ENCODE data around the gene NDUFAF5. TPM values are rescaled to one million over a fixed set of nuclear protein-coding genes. Genes with fewer than 3 reads are reported as not detected.
A peak's percentile ranks its signal among the peaks of the same experiment; 100 is the strongest.

The NDUFAF5 gene
- total and polyA plus RNA-seq, 9 donors, result 5.0 to 23.4 (median 16.8) TPM

DNA sequence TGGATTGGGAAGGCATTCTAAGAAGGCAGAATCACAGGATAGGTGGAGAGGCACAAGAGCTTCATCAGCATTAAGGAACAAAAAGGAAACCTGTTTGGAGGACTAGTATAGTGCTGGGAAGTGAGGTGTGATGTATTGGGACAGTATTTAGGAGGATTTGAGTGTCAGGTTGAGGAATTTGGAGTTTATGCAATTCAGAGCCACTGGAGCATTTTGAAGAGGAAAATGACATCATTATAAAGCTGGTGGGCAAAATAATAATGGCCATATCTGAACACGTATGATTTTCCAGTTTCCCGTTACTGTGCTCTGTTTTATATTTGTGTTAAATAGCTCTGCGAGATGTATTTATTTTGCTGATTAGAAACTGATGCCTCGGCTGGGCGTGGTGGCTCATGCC, 14.2 kb downstream of the NDUFAF5 start:
- intact Hi-C loops (cut with DNase I), result no loop called here
- Histone ChIP-seq H3K27me3 (no peaks in the 10 kb centered on the region), H3K4me1 (ENCODE audit: insufficient read depth) (peaks cover 6% of the 10 kb centered on the region), H3K27ac (no peak overlapping the region), H3K9me3 (no peaks in the 10 kb centered on the region), H3K36me3 (no peaks in the 10 kb centered on the region), H3K4me3 (no peak overlapping the region)
- 79 to 95% (median 85%) methylated on average over 5 of the region's 5 CpGs for whole genome bisulfite sequencing, 3 donors
- DNase-seq, result no peak
- TF ChIP-seq, protein P1, sequence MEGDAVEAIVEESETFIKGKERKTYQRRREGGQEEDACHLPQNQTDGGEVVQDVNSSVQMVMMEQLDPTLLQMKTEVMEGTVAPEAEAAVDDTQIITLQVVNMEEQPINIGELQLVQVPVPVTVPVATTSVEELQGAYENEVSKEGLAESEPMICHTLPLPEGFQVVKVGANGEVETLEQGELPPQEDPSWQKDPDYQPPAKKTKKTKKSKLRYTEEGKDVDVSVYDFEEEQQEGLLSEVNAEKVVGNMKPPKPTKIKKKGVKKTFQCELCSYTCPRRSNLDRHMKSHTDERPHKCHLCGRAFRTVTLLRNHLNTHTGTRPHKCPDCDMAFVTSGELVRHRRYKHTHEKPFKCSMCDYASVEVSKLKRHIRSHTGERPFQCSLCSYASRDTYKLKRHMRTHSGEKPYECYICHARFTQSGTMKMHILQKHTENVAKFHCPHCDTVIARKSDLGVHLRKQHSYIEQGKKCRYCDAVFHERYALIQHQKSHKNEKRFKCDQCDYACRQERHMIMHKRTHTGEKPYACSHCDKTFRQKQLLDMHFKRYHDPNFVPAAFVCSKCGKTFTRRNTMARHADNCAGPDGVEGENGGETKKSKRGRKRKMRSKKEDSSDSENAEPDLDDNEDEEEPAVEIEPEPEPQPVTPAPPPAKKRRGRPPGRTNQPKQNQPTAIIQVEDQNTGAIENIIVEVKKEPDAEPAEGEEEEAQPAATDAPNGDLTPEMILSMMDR (IDR thresholded peaks at IDR 0.05), result no peak
- no peak for TF ChIP-seq EP300 (IDR thresholded peaks at IDR 0.05)
- no peak for TF ChIP-seq POLR2A (IDR thresholded peaks at IDR 0.05)

DNA sequence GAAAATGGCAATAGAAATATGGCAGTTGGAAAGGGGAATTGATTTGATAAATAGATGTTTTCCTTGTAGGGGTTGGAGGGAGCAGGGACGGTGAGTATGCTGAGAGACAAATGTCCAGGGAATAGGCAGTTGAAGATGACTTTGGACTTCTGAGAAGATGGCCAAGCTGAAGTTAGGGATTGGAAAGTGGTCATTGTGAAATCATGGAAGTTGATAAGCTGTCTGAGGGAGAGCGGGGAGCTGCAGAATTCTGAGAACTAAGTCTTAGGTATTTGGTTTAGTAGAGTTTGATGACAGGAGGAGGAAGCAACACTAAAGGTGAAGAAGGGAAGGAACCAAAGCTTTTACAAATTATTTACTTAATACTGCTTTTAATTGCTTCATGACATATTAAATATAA, 15.1 kb downstream of the NDUFAF5 start:
- intact Hi-C loops (cut with DNase I), result no loop called here
- no peak for DNase-seq
- Histone ChIP-seq H3K27ac (no peak overlapping the region), H3K9me3 (no peaks in the 10 kb centered on the region), H3K36me3 (no peaks in the 10 kb centered on the region), H3K4me1 (ENCODE audit: insufficient read depth) (peaks cover 6% of the 10 kb centered on the region), H3K4me3 (no peak overlapping the region), H3K27me3 (no peaks in the 10 kb centered on the region)
- TF ChIP-seq POLR2A (IDR thresholded peaks at IDR 0.05) (no peak), EP300 (IDR thresholded peaks at IDR 0.05) (no peak)
- TF ChIP-seq, protein P1 (IDR thresholded peaks at IDR 0.05), result no peak
- WGBS, 3 donors, result 87 to 91% (median 90%) methylated on average over 2 of the region's 2 CpGs

DNA sequence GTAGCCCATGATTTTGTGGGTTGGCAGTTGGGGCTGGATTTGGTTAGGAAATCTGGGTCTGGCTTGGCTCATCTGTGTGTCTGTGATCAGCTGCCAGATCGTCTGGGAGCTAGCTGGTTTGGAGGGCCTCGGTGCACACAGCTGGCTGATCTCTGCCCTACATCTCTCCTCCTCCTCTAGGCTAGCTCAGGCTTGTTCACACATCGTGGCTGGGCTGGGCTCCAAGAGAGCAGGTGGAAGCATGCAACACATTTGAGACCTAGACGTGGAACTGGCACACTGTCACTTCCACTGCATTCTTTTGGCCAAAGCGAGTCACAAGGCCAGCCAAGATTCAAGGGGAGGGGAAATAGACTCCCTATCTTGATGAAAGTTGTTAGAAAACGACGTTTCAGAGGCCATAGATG, 15.9 kb downstream of the NDUFAF5 start:
- whole genome bisulfite sequencing, 3 donors, result 0 to 3% (median 3%) methylated on average over 7 of the region's 7 CpGs
- DNase-seq, result peak; percentile 66 to 92 (median 83)
- intact Hi-C loops (cut with DNase I), result no loop called here
- TF ChIP-seq EP300 (IDR thresholded peaks at IDR 0.05) (no peak), POLR2A (IDR thresholded peaks at IDR 0.05) (no peak)
- TF ChIP-seq, protein P1 (IDR thresholded peaks at IDR 0.05), result no peak
- no peaks in the 10 kb centered on the region for H3K9me3 ChIP-seq
- no peak overlapping the region for H3K4me3 ChIP-seq
- H3K36me3 ChIP-seq, result no peaks in the 10 kb centered on the region
- H3K27ac ChIP-seq, result no peak overlapping the region
- H3K27me3 ChIP-seq, result no peaks in the 10 kb centered on the region
- peaks cover 6% of the 10 kb centered on the region for H3K4me1 ChIP-seq (ENCODE audit: insufficient read depth)

DNA sequence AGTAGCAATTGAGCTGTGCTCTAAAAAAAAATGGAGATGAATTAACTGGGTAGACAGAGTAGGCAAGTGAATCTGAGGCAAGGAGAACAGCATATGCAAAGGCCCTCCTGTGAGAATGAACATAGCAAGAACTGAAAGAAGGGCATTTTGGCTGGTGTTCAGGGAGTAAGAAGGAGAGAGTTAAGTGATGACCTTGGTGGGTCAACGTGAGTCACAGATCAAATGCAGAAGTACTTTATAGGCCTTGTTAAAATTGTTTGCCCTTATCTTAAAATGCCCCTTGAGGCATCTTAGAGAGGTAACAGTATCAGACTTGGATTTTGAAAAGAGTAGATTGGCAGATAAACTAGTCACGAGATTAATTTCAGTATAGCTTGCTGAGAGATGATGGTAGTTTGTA, 24.5 kb downstream of the NDUFAF5 start:
- Histone ChIP-seq H3K27me3 (no peaks in the 10 kb centered on the region), H3K9me3 (no peaks in the 10 kb centered on the region), H3K4me1 (ENCODE audit: insufficient read depth) (no peaks in the 10 kb centered on the region), H3K36me3 (no peaks in the 10 kb centered on the region), H3K27ac (no peak overlapping the region), H3K4me3 (no peak overlapping the region)
- WGBS, 3 donors, result 84 to 92% (median 91%) methylated on average over 2 of the region's 2 CpGs
- no peak for DNase-seq
- intact Hi-C loops (cut with DNase I), result no loop called here
- TF ChIP-seq, protein P1 (IDR thresholded peaks at IDR 0.05), result no peak
- TF ChIP-seq POLR2A (IDR thresholded peaks at IDR 0.05) (no peak), EP300 (IDR thresholded peaks at IDR 0.05) (no peak)

Data from ovary (tissue), 9 donors.